GM19455 (cell line): Measurements from ENCODE around the gene SLC22A2.

Source experiments
- ATAC-seq: cut with Tn5 transposase; IDR thresholded peaks from one replicate; pipeline ENCODE4 v1.9.1; 2021; ENCODE audit not compliant: unreplicated experiment

Gene SLC22A2

DNA sequence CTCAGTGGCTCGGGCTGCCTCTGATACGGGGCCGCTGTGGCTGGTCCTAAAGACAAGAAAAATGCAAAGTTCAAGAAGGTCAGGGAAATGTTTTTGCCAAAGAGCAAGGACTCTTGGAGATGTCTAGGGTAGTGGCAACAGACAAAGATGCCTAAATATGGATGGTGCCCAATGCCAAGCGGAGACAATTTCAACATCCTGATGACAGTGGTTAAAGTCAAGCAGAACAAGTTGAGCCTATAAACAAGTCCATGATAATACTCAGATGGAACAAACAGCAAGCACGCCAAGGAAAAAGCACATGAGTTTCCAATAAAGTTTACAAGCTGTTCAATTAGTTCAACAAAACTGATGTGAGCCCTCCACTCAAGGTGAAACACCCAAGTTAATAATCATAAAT lies 85.9 kb downstream of the SLC22A2 start:
- ATAC-seq: no peak

DNA sequence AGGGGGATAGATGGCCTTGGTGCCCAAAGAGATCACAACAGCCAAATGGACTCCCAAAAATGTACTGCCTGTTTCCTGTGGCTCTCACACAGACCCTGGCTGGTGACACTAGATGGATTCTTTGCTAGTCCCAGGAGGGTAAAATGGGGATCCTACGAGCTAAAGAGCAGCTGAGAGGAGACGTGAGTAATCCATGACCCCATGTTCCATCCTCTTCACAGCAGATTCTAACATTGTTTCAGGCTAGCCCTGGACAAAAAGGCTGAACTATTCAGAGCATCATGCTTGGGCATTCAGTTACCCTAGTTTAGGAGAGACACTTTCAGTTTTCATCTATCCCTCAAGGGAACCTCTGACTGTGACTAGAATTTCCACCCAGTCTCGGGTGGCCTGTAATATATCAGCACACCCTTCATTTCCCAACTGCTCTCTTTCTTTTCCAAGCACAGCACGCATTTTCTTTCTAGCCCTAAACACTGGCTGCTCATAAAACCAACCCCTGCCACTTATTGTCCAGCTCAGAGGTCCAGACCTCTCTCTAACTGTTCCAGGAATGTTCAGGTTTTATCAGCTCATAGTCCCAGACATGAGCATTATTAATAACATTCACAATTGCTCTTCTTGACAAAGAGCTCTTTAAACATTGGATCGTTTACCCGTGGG lies 88.5 kb downstream of the SLC22A2 start:
- no peak for ATAC-seq

- ATAC-seq: no peak
Observed at GRCh38 chr6:160167604-160168399, 90.8 kb downstream of the SLC22A2 start.
